Skeletal muscle satellite cell (primary cell): ENCODE measurements around the gene FHOD1.

Experiments
- H3K27me3 ChIP-seq: 2 replicates; pipeline ENCODE4 v1.7.0; 2013; ENCODE audit warnings: low read length; ENCODE audit not compliant: control insufficient read depth, insufficient read depth
- H3K36me3 ChIP-seq: 2 replicates; pipeline ENCODE4 v1.7.0; 2013; ENCODE audit warnings: mild to moderate bottlenecking, control low read depth, low read length; ENCODE audit not compliant: insufficient read depth
- H3K4me1 ChIP-seq: 2 replicates; pipeline ENCODE4 v1.7.0; 2013; ENCODE audit warnings: low read length; ENCODE audit not compliant: control insufficient read depth, insufficient read depth
- H3K4me2 ChIP-seq: 2 replicates; pipeline ENCODE4 v1.7.0; 2013; ENCODE audit warnings: mild to moderate bottlenecking, low read length
- H3K4me3 ChIP-seq: 2 replicates; pipeline ENCODE4 v1.7.0; 2013; ENCODE audit warnings: low read length
- H3K9ac ChIP-seq: 2 replicates; pipeline ENCODE4 v1.7.0; 2013; ENCODE audit warnings: mild to moderate bottlenecking, low read depth, low read length, moderate library complexity
- H3K9me3 ChIP-seq: replicated peaks from 2 replicates; pipeline ENCODE4 v1.7.0; 2013; ENCODE audit warnings: mild to moderate bottlenecking, control low read depth, low read length

The FHOD1 gene

GRCh38 chr16:67245186-67245585, 2.1 kb downstream of the FHOD1 start:
- H3K9me3 ChIP-seq = no peaks in the 10 kb centered on the region
- peaks cover 79% of the 10 kb centered on the region for H3K4me1 ChIP-seq
- no peaks in the 10 kb centered on the region for H3K27me3 ChIP-seq
- peak overlapping the region; percentile 80 for H3K4me3 ChIP-seq
- H3K9ac ChIP-seq = peak overlapping the region; percentile 82
- H3K36me3 ChIP-seq = no peaks in the 10 kb centered on the region
- peak overlapping the region; percentile 86 for H3K4me2 ChIP-seq

- H3K36me3 ChIP-seq = no peaks in the 10 kb centered on the region
- H3K27me3 ChIP-seq = no peaks in the 10 kb centered on the region
- H3K9ac ChIP-seq = peak overlapping the region; percentile 82
- H3K4me1 ChIP-seq = peaks cover 79% of the 10 kb centered on the region
- peak overlapping the region; percentile 86 for H3K4me2 ChIP-seq
- peak overlapping the region; percentile 80 for H3K4me3 ChIP-seq
- no peaks in the 10 kb centered on the region for H3K9me3 ChIP-seq
These were observed 2.7 kb downstream of the FHOD1 start for GRCh38 chr16:67244387-67245185.

GRCh38 chr16:67243481-67243880, 3.8 kb downstream of the FHOD1 start:
- no peaks in the 10 kb centered on the region for H3K9me3 ChIP-seq
- H3K27me3 ChIP-seq = no peaks in the 10 kb centered on the region
- H3K4me1 ChIP-seq = peaks cover 70% of the 10 kb centered on the region
- H3K9ac ChIP-seq = peak overlapping the region; percentile 82
- H3K4me3 ChIP-seq = peak overlapping the region; percentile 43
- H3K4me2 ChIP-seq = peak overlapping the region; percentile 86
- peaks cover 8% of the 10 kb centered on the region for H3K36me3 ChIP-seq

- H3K4me1 ChIP-seq = peaks cover 61% of the 10 kb centered on the region
- H3K9me3 ChIP-seq = no peaks in the 10 kb centered on the region
- peak overlapping the region; percentile 79 for H3K9ac ChIP-seq
- H3K4me2 ChIP-seq = peak overlapping the region; percentile 71
- peaks cover 21% of the 10 kb centered on the region for H3K36me3 ChIP-seq
- no peak overlapping the region for H3K4me3 ChIP-seq
- H3K27me3 ChIP-seq = no peaks in the 10 kb centered on the region
These were observed 5.0 kb downstream of the FHOD1 start for GRCh38 chr16:67242138-67242730.

GRCh38 chr16:67241008-67241900, 6.0 kb downstream of the FHOD1 start:
- peak overlapping the region; percentile 36 for H3K4me3 ChIP-seq
- H3K4me2 ChIP-seq = peak overlapping the region; percentile 71
- peaks cover 29% of the 10 kb centered on the region for H3K36me3 ChIP-seq
- H3K9me3 ChIP-seq = no peaks in the 10 kb centered on the region
- peak overlapping the region; percentile 79 for H3K9ac ChIP-seq
- H3K27me3 ChIP-seq = no peaks in the 10 kb centered on the region
- peaks cover 61% of the 10 kb centered on the region for H3K4me1 ChIP-seq

GRCh38 chr16:67240506-67240905, 6.8 kb downstream of the FHOD1 start:
- Histone ChIP-seq H3K4me2 (peak overlapping the region; percentile 46), H3K27me3 (no peaks in the 10 kb centered on the region), H3K4me1 (peaks cover 57% of the 10 kb centered on the region), H3K36me3 (peaks cover 36% of the 10 kb centered on the region), H3K4me3 (no peak overlapping the region), H3K9ac (peak overlapping the region; percentile 79), H3K9me3 (no peaks in the 10 kb centered on the region)

- no peak overlapping the region for H3K4me2 ChIP-seq
- peaks cover 50% of the 10 kb centered on the region for H3K36me3 ChIP-seq
- peaks cover 42% of the 10 kb centered on the region for H3K4me1 ChIP-seq
- no peak overlapping the region for H3K9ac ChIP-seq
- H3K27me3 ChIP-seq = no peaks in the 10 kb centered on the region
- H3K9me3 ChIP-seq = no peaks in the 10 kb centered on the region
- no peak overlapping the region for H3K4me3 ChIP-seq
These were observed 8.3 kb downstream of the FHOD1 start for GRCh38 chr16:67238806-67239470.

GRCh38 chr16:67238278-67238575, 9.1 kb downstream of the FHOD1 start:
- Histone ChIP-seq H3K4me2 (no peak overlapping the region), H3K9me3 (no peaks in the 10 kb centered on the region), H3K4me1 (peaks cover 34% of the 10 kb centered on the region), H3K27me3 (no peaks in the 10 kb centered on the region), H3K4me3 (no peak overlapping the region), H3K36me3 (peaks cover 55% of the 10 kb centered on the region), H3K9ac (no peak overlapping the region)

GRCh38 chr16:67237396-67238277, 9.6 kb downstream of the FHOD1 start:
- Histone ChIP-seq H3K9ac (no peak overlapping the region), H3K27me3 (no peaks in the 10 kb centered on the region), H3K36me3 (peaks cover 56% of the 10 kb centered on the region), H3K9me3 (no peaks in the 10 kb centered on the region), H3K4me3 (no peak overlapping the region), H3K4me2 (no peak overlapping the region), H3K4me1 (peaks cover 31% of the 10 kb centered on the region)

- peaks cover 23% of the 10 kb centered on the region for H3K4me1 ChIP-seq
- H3K4me2 ChIP-seq = no peak overlapping the region
- no peak overlapping the region for H3K4me3 ChIP-seq
- no peak overlapping the region for H3K9ac ChIP-seq
- no peaks in the 10 kb centered on the region for H3K27me3 ChIP-seq
- peaks cover 59% of the 10 kb centered on the region for H3K36me3 ChIP-seq
- no peaks in the 10 kb centered on the region for H3K9me3 ChIP-seq
These were observed 10.5 kb downstream of the FHOD1 start for GRCh38 chr16:67236563-67237395.
